ENCODE measurements around the gene C2orf66.

- TF ChIP-seq SIN3A (IDR thresholded peaks at IDR 0.05; ENCODE audit: borderline replicate concordance, insufficient read depth, low read length) (no peak), REST (IDR thresholded peaks at IDR 0.05; ENCODE audit: insufficient read depth in 1 of 2, low read depth in 2 of 2, low read length in 2 of 2) (no peak), POLR2AphosphoS5 (IDR thresholded peaks at IDR 0.05; ENCODE audit: low read depth, low read length) (no peak), TAF1 (IDR thresholded peaks at IDR 0.05; ENCODE audit: borderline replicate concordance, insufficient read depth, low read length) (no peak), FOXP2 (optimal IDR thresholded peaks at IDR 0.05; ENCODE audit: borderline replicate concordance, extremely low read depth, extremely low read length, insufficient read depth) (no peak)
Observed at GRCh38 chr2:196845371-196845770, 36.2 kb upstream of the C2orf66 start.
